Loucy (cell line): ENCODE data around the gene SNX27.

Experiments
- EZH2phosphoT487 ChIP-seq: fragments of 200-600 bp; IDR thresholded peaks from 2 replicates; pipeline ENCODE4 v1.6.1; 2018; ENCODE audit warnings: antibody characterized with exemption, mild to moderate bottlenecking, moderate library complexity, borderline replicate concordance
- TF ChIP-seq, protein P1 (sequence below): fragments of 200-600 bp; sonication (generic); conservative IDR thresholded peaks from 2 replicates; pipeline ENCODE4 v1.5.1; 2014; ENCODE audit warnings: mild to moderate bottlenecking, antibody characterized with exemption, low read length

DNA sequence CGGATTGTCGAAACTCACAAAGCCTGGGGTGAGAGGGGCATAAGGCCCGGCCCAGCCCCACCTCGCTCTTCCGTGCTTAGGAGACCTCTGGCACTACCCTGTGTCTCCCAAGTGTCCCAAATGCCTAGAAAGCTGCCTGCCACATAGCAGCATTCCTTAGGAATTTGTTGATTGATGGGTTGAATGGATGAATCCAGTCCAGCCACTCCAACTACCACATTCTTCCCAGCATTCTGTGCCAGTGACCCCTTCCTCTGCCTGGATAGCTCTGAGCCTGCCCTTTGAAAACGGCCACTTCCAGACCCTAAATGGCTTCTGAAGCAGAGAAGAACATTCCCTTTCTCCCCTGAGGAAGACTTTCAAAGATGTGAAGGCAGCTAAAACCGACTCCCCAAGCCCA lies 93.3 kb downstream of the SNX27 start:
- TF ChIP-seq, protein P1, sequence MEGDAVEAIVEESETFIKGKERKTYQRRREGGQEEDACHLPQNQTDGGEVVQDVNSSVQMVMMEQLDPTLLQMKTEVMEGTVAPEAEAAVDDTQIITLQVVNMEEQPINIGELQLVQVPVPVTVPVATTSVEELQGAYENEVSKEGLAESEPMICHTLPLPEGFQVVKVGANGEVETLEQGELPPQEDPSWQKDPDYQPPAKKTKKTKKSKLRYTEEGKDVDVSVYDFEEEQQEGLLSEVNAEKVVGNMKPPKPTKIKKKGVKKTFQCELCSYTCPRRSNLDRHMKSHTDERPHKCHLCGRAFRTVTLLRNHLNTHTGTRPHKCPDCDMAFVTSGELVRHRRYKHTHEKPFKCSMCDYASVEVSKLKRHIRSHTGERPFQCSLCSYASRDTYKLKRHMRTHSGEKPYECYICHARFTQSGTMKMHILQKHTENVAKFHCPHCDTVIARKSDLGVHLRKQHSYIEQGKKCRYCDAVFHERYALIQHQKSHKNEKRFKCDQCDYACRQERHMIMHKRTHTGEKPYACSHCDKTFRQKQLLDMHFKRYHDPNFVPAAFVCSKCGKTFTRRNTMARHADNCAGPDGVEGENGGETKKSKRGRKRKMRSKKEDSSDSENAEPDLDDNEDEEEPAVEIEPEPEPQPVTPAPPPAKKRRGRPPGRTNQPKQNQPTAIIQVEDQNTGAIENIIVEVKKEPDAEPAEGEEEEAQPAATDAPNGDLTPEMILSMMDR = no peak
- no peak for TF ChIP-seq EZH2phosphoT487
